Activated T-helper 1 cell treated with Interleukin-2 at 50 U/mL for 16 hours (primary cell): ENCODE data around the gene IDUA.

Source experiments
- DNase-seq: peaks from one replicate; pipeline ENCODE4 v3.0.0-alpha.2; 2020; ENCODE audit warnings: low read depth

Gene IDUA

DNA sequence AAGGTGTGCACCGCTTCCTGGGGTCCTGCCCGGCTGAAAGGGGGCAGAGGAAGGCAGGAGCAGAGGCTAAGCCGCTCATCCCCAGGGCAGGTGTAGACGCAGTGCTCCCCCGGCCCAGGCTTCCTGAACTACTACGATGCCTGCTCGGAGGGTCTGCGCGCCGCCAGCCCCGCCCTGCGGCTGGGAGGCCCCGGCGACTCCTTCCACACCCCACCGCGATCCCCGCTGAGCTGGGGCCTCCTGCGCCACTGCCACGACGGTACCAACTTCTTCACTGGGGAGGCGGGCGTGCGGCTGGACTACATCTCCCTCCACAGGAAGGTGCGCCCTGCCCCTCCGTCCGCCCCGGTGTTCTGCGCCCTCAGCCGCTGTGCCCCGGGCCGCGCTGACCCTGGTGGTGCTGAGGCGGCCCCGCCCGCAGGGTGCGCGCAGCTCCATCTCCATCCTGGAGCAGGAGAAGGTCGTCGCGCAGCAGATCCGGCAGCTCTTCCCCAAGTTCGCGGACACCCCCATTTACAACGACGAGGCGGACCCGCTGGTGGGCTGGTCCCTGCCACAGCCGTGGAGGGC lies 14.8 kb downstream of the IDUA start:
- no peak for DNase-seq

DNA sequence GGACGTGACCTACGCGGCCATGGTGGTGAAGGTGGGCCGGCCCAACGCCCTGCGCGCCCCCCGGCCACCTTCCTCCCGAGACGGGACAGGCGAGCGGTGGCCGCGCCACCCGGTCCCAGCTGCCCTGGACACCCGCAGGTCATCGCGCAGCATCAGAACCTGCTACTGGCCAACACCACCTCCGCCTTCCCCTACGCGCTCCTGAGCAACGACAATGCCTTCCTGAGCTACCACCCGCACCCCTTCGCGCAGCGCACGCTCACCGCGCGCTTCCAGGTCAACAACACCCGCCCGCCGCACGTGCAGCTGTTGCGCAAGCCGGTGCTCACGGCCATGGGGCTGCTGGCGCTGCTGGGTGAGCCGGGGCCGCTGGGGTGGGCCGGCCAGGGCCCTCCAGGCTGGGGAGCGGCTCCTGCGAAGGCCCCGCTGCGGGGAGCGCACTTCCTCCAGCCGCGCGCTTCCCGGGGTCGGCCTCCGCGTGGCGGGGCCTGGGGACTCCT lies 15.3 kb downstream of the IDUA start:
- DNase-seq = no peak

DNA sequence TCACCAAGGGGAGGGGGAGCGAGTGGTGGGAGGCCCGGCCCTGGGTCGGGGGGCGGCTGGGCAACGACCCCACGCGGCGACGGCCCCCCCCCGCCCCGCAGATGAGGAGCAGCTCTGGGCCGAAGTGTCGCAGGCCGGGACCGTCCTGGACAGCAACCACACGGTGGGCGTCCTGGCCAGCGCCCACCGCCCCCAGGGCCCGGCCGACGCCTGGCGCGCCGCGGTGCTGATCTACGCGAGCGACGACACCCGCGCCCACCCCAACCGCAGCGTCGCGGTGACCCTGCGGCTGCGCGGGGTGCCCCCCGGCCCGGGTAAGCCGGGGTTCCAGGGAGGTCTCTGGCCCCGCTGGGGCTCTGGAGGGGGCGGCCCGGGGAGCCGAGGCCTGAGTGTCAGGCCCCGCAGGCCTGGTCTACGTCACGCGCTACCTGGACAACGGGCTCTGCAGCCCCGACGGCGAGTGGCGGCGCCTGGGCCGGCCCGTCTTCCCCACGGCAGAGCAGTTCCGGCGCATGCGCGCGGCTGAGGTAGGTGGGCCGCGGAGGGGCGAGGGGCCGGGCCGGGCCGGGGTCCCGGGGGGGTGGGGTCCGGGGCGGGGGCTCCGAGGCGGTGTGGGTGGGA lies 15.9 kb downstream of the IDUA start:
- no peak for DNase-seq

DNA sequence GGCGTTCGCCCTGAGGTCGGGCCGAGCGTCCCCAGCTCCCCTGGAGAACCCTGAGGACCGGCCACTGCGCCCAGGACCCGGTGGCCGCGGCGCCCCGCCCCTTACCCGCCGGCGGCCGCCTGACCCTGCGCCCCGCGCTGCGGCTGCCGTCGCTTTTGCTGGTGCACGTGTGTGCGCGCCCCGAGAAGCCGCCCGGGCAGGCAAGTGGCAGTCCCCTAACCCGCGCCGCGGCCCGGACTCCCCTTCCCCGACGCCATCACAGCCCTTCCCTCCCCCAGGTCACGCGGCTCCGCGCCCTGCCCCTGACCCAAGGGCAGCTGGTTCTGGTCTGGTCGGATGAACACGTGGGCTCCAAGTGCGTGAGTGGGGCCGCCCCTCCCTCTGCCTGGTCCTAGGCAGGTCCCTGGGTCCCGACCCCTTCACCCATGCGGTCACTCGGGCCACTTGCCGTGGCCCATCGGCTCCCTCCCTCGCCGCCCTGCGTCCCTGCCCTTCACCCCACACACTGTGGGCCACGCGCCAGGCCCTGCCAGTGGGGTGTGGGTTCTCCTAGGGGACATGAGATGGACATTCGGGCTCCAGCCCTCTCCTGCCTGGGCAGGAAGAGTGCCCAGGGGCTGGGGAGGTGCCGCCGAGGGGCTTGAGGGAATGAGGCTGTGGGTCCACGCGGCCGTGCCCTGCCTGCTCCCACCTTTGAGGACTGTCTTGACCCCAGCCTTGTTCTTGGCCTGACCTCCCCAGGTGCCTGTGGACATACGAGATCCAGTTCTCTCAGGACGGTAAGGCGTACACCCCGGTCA lies 16.6 kb downstream of the IDUA start:
- no peak for DNase-seq

DNA sequence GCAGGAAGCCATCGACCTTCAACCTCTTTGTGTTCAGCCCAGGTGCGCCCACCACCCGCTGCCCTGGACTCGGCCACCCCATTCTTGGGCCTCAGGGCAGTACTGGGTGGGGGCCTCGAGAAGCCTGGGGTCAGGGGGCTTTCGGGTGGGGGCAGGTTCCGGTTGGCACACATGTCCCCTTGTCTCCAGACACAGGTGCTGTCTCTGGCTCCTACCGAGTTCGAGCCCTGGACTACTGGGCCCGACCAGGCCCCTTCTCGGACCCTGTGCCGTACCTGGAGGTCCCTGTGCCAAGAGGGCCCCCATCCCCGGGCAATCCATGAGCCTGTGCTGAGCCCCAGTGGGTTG lies 17.2 kb downstream of the IDUA start:
- DNase-seq = no peak

DNA sequence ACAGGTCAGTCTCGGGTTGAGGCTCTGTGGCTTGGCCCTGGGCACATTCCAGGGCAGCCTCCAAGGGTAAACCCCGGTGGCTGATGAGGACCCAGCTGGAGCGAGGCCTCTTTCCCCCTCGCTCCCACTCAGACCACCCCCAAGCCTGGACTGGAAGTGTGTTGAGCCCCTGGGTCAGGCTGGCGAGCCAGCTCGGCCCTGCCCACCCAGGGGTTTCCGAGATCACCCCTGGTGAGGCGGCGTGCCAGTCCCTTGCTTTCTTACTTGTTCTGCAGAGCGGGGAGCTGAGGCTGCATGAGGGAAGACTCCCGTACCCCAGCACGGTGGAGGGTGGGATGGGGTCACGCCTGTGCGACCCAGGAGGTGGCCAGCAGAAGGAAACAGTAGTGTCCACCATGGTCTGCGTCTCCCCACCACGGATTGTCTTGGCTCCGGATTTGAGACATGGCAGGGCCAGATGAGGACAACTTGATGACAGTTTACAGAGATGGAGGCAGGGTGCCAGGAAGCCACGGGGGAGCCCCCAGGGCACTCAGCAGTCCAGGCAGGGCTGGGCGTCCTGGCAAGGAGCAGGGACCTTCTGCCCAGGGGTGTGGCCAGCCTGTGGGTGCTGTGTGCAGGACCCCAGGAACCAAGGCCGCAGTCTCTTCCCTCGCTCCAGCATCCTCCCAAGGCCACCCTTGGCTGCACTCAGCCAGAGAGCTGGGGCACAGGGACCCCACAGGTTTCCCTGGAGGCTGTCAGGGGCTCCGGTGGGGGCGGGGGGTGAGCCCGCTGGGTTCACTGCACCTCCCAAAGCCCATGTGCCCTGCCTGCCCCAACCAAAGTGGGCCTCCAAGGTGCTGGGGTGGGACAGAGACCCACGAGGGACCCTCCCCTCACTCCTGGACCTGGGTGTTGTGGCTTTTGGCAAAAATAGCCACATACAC lies 18.0 kb downstream of the IDUA start:
- DNase-seq = no peak

DNA sequence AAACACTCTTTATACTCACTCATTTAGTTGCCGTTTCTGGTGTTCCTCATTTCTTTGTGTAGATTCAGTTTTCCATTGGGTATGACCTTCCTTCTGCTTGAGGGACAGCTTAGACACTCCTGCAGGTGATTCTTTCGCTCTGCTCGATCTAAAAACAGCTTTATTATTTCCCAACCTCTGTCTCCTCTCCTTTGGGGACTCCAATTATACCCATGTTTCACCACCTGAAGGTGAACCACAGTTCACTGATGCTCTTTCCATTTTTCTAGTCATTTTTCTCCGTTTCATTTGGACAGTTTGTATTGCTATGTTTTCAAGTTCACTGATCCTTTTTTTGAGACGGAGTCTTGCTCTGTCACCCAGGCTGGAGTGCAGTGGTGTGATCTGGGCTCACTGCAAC lies 20.0 kb downstream of the IDUA start:
- no peak for DNase-seq

DNA sequence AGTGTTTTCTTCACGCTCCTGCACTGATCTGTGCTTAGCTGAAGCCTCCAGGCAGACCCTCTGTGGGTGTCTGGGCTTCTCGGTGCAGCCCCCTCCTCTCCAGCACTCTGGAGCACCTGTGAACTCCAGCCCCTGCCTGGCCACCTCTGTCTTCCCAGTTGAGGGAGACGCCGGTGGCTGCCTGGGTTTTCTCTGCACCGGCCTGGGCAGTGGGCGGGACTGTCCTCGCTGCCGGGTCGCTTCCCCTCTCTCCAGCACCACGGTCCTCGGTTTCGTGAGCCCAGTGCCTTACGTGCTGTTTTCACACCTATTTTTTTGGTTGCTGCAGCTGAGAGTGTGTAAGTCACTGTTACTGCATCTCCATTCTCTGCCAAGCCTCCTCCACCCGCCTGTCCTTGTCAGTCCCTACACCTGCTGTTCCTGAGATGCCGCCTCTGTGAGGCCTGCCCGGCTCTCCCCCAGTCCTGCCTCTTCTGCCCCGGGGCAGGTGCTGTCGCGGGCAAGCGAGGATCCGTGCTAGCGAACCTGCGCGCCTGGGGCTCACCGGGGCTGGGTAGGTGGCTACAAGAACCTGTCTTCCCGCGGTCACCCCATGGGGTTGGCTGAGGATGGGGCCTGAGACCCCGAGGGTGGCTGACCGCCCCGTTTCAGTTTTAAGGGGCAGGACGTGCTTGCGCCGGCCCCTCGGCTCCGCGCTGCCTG lies 22.1 kb downstream of the IDUA start:
- DNase-seq = peak; percentile 20

DNA sequence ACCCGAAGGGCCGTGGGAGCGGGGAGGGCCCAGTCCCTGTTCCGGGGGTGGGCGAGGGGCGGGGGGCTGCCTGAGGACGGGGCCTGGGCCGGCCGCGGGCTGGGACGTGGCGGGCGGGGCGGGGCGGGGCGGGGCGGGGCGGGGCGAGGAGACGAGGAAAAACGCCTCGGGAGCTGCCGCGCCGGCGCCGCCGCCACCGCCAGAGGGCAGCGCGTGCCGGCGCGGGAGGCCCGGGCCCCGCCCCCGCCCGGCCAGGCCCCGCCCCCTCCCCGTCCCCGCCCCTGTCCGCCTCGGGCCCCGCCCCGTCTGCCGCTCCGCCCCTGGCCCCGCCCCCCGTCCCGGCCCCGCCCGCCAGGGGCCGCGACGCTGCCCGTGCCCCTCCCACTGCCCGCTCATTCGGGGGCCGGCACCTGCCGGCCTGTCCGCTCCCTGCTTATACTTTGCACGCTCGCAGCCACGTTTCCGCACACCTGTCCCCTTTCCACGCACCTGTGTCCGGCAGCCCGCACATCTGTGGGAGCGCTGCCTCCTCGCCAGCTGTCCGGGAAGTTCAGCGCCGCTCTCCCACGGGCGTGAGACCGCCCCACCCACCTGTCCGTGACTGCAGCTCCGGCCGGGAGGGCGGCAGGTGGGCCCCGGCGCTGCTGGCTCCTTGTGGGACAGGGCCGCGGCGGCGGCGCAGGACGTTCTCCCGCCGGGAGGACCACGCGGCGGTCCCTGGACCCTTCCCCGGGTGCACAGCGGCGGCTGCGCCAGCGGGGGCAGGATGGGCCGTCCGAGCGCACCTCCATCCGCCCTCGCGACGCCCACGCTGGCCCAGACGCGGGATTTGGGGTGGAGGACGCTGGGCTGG lies 22.9 kb downstream of the IDUA start:
- DNase-seq = peak; percentile 70

DNA sequence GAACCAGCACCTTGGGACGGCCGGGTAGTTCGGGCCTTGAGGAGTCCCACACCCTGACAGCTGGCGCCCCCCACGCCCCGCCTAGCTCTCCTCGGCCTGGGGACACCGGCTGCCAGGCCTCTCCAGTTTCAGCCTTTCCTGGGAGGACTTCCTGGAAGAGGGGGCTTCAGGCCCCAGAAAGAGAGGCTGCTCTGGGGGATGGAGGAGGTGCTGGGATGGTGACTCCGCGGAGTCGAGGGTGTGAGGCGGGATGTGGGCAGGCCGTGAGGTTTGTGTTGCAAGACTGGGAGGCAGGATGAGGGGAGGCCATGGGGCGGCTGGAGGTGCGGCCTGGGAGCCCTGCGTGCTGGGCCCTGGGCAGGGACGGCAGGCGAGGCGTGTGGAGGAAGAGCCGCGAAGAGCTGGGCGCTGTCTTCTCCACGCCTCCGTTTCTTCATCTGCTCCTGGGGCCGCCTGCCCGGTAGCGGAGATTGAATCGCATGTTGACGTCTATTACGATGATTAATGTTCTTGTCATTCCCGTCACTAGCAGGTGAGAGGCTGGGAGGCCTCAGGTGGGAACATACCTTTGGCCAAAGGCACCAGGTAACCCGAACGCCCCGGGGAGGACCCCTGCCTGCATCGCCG lies 23.7 kb downstream of the IDUA start:
- peak; percentile 54 for DNase-seq

DNA sequence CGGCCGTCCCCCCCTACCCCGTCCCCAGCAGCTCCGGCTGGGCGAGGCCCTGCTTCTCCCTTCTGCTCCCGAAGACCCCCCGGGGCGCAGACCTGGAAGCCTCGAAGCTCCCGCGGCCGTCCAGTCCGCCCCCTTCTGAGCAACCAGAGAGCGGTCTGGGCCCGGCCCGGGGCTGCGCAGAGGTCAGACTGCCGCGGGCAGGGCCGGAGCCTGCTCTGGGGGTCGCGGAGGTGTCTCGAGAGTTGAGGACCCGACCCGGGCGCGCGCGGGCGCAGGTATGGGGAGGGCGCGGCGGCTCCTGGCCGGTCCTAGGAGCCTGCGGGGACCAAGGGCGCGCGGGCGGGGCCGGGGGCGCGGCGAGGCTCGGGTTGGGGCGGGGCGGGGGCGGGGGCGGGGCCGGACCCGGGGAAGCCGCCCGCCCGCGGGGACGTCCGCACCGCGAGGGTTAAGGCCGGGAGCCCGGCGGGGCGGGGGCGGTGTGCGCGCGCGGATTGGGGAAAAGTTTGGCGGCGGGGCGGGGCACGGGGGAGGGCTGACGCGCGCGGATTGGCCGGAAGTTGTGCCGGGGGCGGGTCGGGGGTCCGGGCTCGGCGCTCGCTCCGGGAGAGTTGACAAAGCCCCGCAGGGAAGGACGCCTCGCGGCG lies 24.3 kb downstream of the IDUA start, which contains the start of gene FGFRL1:
TSS of gene FGFRL1 (plus strand) at position 605 of the 644 bp plus-strand sequence. CDS start 860 bp downstream, outside the sequence.
- DNase-seq = peak; percentile 88

DNA sequence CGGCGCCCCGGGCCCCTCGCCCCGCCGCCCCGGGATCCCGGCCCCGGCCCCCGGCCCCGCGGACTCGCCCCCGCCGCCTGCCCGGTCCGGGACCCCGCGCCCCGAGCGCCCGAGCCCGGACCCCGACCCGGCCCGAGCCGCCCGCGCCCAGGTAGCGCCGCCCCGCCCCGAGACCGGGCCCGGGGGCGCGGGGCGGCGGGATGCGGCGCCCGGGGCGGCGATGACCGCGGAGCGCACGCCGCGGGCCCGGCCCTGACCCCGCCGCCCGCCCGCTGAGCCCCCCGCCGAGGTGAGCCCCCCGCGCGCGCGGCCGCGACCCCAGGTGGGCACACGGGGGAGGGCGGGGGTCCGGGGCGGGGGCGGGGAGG lies 24.8 kb downstream of the IDUA start:
- no peak for DNase-seq

DNA sequence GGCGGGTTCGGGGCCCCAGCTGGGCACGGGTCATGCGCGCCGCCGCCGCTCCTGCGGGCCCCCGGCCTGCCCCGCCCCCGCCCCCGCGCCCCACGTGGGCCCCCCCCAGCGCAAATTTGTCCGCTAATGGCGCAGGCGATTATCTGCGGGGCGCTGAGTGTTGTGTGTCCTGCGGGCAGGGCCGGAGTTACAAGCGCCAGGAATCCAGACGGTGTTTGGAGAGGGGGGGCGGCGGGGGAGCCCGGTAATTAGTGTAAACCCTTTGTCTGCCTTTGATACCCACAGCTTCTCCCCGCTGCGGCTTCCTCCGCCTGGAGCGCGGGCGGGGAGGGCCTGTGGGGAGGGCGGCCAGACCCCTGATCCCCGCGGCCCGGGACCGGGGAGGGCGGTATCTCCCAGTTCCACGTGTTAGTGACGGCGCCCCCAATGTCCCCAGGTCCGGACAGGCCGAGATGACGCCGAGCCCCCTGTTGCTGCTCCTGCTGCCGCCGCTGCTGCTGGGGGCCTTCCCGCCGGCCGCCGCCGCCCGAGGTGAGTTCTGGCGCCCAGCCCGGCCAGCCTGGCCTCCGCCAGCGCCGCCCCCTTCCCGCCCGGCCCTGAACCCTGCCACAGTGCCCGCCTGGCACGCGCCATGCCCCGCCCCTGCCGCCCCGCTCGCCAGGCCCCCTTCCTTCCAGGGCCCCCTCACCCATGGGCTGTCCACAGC lies 25.3 kb downstream of the IDUA start:
- peak; percentile 11 for DNase-seq

DNA sequence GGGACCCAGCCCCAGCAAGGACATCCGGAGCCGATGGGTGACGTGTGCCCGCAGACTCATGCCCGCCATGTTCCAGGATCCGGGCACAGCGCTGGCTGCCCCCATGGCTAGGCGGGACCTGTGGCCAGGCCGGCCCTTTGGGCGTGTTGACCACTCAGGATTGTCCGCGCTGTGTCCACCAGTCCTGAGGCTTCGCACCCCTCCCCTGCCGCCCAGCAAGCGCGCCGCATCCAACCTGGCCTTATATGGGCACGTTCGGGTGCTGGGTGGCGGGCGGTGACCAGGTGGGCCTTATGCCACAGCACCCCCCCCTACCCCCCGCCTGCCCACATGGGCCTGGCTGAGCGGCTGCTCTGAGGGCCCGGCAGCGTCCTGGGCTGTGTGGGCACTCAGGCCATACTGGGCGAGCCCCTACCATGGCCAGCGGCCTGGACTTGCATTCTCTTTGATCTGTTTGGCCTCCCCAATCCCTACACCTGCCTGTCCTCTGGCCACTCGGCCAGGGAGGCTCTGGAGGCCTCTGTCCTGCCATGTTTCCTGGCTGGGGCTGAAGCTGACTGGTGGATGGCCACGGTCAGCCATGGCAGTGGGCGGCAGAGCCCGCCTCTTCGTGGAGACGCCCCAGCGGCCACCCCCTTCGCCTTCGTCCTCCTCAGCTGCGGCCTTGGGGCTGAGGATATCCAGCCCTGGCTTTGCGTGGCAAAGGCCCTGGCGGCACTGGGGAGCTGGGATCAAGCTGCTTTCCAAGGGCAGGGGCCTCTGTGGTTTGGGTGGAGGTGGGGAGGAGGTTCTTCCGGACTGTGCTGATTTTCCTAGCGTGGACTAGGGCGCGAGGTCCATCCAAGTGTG lies 26.6 kb downstream of the IDUA start:
- no peak for DNase-seq

DNA sequence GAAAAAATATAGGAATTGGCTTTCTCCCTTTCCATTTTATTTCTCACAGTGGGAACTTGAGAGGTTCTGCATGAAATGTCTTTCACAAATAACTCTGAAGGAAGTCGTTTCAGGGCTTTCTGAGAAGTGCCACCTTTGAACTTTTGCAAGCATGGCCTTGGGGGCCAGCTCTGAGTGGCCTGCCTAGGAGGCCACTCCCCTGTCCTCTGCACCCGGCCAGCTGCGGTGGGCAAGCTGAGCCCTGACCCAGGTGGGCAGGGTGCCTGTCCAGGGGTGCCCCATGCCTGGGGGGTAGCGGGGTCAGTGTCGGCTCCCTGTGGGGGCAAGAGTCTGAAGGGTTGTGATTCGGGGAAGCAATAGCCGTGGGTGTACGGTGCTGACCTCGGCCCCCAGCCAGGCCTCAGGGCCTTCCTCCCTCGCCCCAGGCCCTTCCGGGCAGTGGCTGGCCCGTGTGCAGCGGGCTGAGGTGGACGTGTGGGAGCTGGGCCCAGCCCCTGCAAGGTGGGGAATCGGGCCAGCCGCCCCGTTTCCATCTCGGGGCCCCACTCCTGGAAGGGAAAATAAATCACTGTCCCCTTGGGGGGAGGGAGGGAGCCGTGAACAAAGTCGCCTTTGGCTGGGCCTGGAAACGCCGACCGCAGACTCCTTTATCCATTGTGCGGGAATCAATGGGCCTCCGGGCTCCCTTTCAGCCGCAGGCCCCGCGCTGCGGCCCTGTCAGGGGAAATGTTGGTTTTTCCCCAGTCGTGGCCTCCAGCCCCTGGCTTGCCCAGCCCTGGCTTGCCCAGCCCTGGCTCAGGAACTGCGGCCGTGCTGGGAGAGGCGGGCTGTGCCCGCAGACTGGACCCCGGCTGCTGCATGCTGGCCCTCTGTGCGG lies 27.7 kb downstream of the IDUA start:
- DNase-seq = no peak

DNA sequence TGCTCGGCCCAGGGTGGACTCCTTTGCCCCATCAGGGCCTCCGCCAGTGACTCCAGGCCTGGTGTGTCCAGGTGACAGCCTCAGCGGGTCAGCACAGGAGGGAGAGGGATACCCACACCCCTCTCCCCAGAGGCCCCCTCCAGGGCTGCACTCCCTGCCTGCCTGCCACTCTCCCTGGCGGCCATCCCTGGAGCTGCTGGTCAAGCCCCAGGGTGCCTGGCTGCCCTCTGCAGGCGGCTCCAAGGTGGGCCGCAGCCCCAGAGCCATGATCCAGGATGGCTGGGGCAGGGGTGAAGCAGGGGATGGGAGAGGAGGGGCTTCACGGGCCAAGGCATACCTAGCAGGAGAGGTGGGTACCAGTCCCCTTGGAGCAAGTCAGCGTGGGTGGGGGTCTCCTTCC lies 28.3 kb downstream of the IDUA start:
- no peak for DNase-seq

DNA sequence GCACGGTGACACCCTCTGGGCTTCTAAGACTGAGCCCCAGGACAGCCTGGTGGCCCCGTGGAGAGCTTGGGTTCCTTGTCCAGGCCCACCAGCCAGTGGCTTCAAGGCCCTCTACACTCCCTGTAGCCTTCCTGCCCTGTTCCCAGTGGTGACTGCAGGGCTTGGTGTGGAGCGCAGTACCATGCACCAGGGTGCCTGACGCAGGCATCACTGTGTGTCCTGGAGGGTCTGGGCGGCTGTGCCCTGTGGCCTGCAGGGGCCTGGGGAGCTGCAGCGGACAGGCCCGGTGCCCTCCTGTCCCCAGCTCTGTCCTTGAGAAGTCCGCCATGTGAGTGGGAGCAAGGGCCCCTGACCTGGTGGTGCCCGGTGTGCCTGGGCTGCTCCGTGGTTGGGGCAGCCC lies 28.9 kb downstream of the IDUA start:
- DNase-seq = no peak
